Parathyroid adenoma (tissue), 2 donors: ENCODE results near the gene KMO.
A peak's percentile ranks its signal among the peaks of the same experiment; 100 is the strongest.

Experiments
- H2AFZ ChIP-seq: fragments of 300-600 bp; sonication (generic); one replicate; pipeline ENCODE4 v1.7.0; 2017; ENCODE audit warnings: antibody characterized with exemption, mild to moderate bottlenecking
- H3K27ac ChIP-seq: fragments of 300-600 bp; sonication (generic); one replicate; pipeline ENCODE4 v1.7.0; 2017
- H3K27me3 ChIP-seq: fragments of 300-600 bp; sonication (generic); one replicate; pipeline ENCODE4 v1.7.0; 2017; ENCODE audit warnings: low read length; ENCODE audit not compliant: control insufficient read depth, insufficient read depth
- H3K36me3 ChIP-seq: fragments of 300-600 bp; sonication (generic); one replicate; pipeline ENCODE4 v1.7.0; 2017; ENCODE audit warnings: low read length; ENCODE audit not compliant: control insufficient read depth, insufficient read depth
- H3K4me1 ChIP-seq: fragments of 300-600 bp; sonication (generic); one replicate; pipeline ENCODE4 v1.7.0; 2017; ENCODE audit warnings: control low read depth
- H3K4me2 ChIP-seq: fragments of 300-600 bp; sonication (generic); one replicate; pipeline ENCODE4 v1.7.0; 2017; ENCODE audit warnings: low read length
- H3K4me3 ChIP-seq: fragments of 300-600 bp; sonication (generic); one replicate; pipeline ENCODE4 v1.7.0; 2017; ENCODE audit warnings: low read depth, low read length
- H3K79me2 ChIP-seq: fragments of 300-600 bp; sonication (generic); one replicate; pipeline ENCODE4 v1.7.0; 2017; ENCODE audit warnings: control low read depth
- H3K9ac ChIP-seq: fragments of 300-600 bp; sonication (generic); one replicate; pipeline ENCODE4 v1.7.0; 2017; ENCODE audit warnings: mild to moderate bottlenecking
- H3K9me3 ChIP-seq: fragments of 300-600 bp; sonication (generic); one replicate; pipeline ENCODE4 v1.7.0; 2017; ENCODE audit warnings: low read length; ENCODE audit not compliant: control insufficient read depth
- TF ChIP-seq, protein P1 (sequence below): fragments of 300-600 bp; sonication (generic); IDR thresholded peaks from one replicate; pipeline ENCODE4 v1.7.0; 2017; ENCODE audit warnings: antibody characterized with exemption, mild to moderate bottlenecking
- donor health status: primary hyperparathyroidism.

KMO gene

DNA sequence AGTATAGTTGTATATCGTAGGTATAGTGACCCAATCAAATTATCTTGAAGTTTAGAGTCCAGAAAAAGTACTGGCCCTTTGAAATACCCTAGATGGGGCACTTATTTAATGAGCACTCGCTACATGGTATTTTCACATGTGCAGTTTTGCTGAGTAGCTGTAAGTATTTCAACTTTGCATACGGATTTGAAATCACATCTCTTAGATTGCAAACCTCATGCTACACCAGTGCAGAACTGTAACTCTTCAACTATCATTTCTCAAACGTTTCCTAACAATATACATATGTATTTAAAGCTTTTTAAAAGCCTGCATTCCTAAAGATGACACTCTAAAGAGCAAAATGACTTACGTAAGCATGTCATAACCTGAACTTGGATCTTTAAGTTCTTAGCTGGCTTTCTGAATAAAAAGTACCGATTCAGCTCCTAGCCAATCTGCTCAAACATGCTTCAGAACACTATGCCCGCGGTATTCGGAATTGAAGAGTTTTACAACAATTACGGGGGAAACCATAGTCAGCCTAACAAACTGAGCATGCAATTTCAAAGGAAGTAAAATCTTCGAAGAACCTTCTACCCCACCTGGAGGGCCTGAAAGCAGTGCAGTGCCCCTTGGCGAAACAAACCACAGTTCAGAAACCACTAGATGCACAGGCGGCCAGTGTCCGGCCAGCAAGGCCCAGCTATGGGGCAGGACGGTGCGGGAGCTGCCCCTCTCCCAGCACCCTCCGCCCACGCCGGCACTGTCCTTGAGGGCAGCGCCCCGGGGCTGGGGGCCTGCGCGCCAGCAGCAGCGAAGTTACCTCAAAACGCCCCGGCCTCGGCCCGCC is 13.5 kb upstream of the KMO start:
- H3K4me2 ChIP-seq, result peak overlapping the region; percentile 75
- H3K4me3 ChIP-seq, result peak overlapping the region; percentile 76
- peak overlapping the region; percentile 61 for H3K9ac ChIP-seq
- H3K4me1 ChIP-seq, result no peaks in the 10 kb centered on the region
- no peaks in the 10 kb centered on the region for H3K79me2 ChIP-seq
- H3K36me3 ChIP-seq, result no peaks in the 10 kb centered on the region
- peak overlapping the region; percentile 84 for H3K27ac ChIP-seq
- H3K27me3 ChIP-seq, result no peaks in the 10 kb centered on the region
- no peaks in the 10 kb centered on the region for H3K9me3 ChIP-seq
- H2AFZ ChIP-seq, result peak overlapping the region; percentile 89
- TF ChIP-seq, protein P1, sequence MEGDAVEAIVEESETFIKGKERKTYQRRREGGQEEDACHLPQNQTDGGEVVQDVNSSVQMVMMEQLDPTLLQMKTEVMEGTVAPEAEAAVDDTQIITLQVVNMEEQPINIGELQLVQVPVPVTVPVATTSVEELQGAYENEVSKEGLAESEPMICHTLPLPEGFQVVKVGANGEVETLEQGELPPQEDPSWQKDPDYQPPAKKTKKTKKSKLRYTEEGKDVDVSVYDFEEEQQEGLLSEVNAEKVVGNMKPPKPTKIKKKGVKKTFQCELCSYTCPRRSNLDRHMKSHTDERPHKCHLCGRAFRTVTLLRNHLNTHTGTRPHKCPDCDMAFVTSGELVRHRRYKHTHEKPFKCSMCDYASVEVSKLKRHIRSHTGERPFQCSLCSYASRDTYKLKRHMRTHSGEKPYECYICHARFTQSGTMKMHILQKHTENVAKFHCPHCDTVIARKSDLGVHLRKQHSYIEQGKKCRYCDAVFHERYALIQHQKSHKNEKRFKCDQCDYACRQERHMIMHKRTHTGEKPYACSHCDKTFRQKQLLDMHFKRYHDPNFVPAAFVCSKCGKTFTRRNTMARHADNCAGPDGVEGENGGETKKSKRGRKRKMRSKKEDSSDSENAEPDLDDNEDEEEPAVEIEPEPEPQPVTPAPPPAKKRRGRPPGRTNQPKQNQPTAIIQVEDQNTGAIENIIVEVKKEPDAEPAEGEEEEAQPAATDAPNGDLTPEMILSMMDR, result no peak

DNA sequence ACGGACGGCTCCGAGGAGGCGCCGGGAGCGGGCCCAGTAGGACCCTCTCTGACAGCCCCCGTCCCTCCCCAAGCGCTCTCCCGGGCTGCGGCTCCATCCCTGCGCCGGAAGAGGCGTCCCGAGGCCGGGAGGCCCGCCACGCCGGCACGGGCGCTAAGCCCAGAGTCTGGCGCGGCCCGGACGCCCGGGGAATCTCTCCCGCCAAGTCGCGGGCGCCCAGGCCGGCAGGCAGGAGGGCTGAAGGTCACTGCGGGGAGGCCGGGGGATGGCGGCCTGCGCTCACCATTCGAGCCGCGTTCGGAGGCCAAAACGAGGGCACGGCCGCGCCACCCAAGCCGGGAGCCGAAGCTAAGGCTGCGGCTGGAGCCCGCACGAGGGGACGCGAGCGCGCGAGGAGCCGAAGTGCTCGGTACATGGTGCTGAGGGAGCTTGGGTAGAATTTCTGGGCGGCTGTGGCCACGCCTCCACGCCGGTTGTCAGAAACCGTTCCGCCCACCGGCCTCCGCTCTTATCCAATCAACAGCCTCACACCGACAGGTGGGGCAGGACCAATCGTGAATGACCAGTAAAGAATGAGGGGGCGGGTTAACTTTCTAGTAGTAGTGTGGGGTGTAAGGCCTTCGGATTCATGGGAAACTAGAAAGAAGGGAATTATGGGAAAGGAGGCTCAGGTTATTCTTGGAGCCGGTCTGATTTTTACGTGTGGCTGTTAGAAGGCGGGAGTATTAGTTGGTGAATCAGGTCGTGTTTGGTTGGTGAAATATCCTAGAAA is 12.7 kb upstream of the KMO start, which contains the start of gene FH:
Gene FH, minus strand, starts transcription at position 448 of the 772 bp plus-strand sequence. Its CDS starts 33 bp downstream, at position 415.
- Histone ChIP-seq H3K27ac (peak within 1 kb of the TSS; percentile 84), H3K36me3 (no peaks in the 10 kb centered on the region), H2AFZ (peak within 1 kb of the TSS; percentile 89), H3K4me2 (peak within 1 kb of the TSS; percentile 87), H3K4me3 (peak within 1 kb of the TSS; percentile 76), H3K27me3 (no peaks in the 10 kb centered on the region), H3K79me2 (no peaks in the 10 kb centered on the region), H3K9me3 (no peaks in the 10 kb centered on the region), H3K4me1 (no peaks in the 10 kb centered on the region), H3K9ac (peak within 1 kb of the TSS; percentile 61)
- TF ChIP-seq, protein P1, result no peak

DNA sequence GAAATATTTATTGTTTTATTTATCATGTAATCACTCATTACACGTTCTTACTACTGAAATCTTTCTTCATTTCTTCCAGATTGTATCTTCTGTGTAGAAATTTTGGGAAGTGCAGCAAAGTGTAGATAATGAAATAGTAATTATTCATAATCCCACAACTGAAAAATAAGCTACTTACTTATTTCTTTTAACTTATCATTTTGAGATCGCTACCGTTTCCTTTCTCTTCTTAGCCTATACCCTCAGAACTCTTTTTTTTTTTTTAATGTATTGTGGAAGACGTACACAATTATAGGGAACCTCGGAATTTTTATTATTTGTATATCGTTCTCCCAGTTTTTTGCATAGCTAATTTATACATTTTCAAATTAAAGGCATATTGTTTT is 12.1 kb upstream of the KMO start:
- no peaks in the 10 kb centered on the region for H3K36me3 ChIP-seq
- peak overlapping the region; percentile 66 for H2AFZ ChIP-seq
- H3K27ac ChIP-seq, result no peak overlapping the region
- TF ChIP-seq, protein P1, result no peak
- no peaks in the 10 kb centered on the region for H3K79me2 ChIP-seq
- peak overlapping the region; percentile 87 for H3K4me2 ChIP-seq
- peak overlapping the region; percentile 76 for H3K4me3 ChIP-seq
- no peaks in the 10 kb centered on the region for H3K4me1 ChIP-seq
- no peaks in the 10 kb centered on the region for H3K9me3 ChIP-seq
- no peak overlapping the region for H3K9ac ChIP-seq
- H3K27me3 ChIP-seq, result no peaks in the 10 kb centered on the region

DNA sequence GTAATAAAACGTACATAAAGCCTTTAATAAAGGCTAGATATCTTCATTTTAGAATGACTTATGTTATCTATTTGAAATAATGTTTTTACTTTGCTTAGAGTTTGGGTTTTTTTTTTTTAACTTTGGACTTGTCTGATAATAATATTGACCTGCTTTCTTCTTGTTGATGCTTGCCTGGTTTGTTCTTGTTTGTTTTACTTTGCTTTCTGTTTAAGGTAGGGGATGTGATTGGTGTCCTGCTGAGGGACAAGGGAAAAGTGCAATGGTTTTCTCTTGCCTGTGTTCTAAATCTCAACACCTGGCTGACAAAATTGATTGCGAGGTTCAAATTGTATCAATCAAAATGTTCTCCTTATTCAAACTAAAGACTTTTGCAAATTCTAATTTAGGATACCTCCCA is 10.5 kb upstream of the KMO start:
- H3K9ac ChIP-seq, result no peak overlapping the region
- H3K27me3 ChIP-seq, result no peaks in the 10 kb centered on the region
- no peaks in the 10 kb centered on the region for H3K9me3 ChIP-seq
- H3K4me3 ChIP-seq, result no peak overlapping the region
- H3K27ac ChIP-seq, result no peak overlapping the region
- H3K4me2 ChIP-seq, result no peak overlapping the region
- TF ChIP-seq, protein P1, result no peak
- no peaks in the 10 kb centered on the region for H3K36me3 ChIP-seq
- no peak overlapping the region for H2AFZ ChIP-seq
- H3K79me2 ChIP-seq, result no peaks in the 10 kb centered on the region
- no peaks in the 10 kb centered on the region for H3K4me1 ChIP-seq
